GM12878 (cell line): ENCODE data around the gene DPYSL4. TPM values are rescaled to one million over a fixed set of nuclear protein-coding genes. Genes with fewer than 3 reads are reported as not detected.

Experiments
- NBN ChIP-seq: fragments of 450-650 bp; IDR thresholded peaks from 2 replicates; pipeline ENCODE4 v1.6.1; 2016
- RB1 ChIP-seq: fragments of 450-650 bp; formaldehyde crosslinking; IDR thresholded peaks from 2 replicates; pipeline ENCODE4 v1.6.1; 2017; ENCODE audit warnings: mild to moderate bottlenecking, borderline replicate concordance
- STAT3 ChIP-seq: IDR thresholded peaks from 2 replicates; pipeline ENCODE4 v1.6.1; 2011; ENCODE audit warnings: low read depth, low read length, improper control_type of control experiment
- YBX1 ChIP-seq: fragments of 450-650 bp; IDR thresholded peaks from 2 replicates; pipeline ENCODE4 v1.6.1; 2016; ENCODE audit warnings: antibody characterized with exemption
- ZNF217 ChIP-seq: fragments of 450-650 bp; IDR thresholded peaks from 2 replicates; pipeline ENCODE4 v1.6.1; 2017; ENCODE audit warnings: antibody characterized with exemption, mild to moderate bottlenecking
- polyA plus RNA-seq, 11 experiments: library from polyadenylated mRNA; depleted of rRNA in 4 of 11; unstranded in 6 of 11; stranded (reverse) in 5 of 11; fragments of >200 nt; fragmentation: Nextera tagmentation in 4 of 11; fragmentation: Illumina TruSeq in 1 of 11; extraction: Ambion mirVana in 4 of 11; extraction: Trizol in 1 of 11; gene quantifications; 1 replicate in 1 of 11; 2 replicates in 10 of 11; pipeline versions ENCODE4 v1.2.1 to v1.2.3, GENCODE V29; 2011 to 2016; ENCODE audit warnings: inconsistent platforms in 2 of 11, missing spikeins in 2 of 11, low read depth in 1 of 11
- total RNA-seq, 4 experiments: library from RNA; depleted of rRNA in 3 of 4; stranded (reverse); fragments of >200 nt in 3 of 4; fragmentation: Illumina TruSeq in 1 of 4; extraction: Trizol in 1 of 4; gene quantifications; 2 replicates each; pipeline versions ENCODE4 v1.2.1 to v1.2.3, GENCODE V29; 2013 to 2021
- TF ChIP-seq, protein P1 (sequence below): fragments of 450-650 bp; formaldehyde crosslinking; IDR thresholded peaks from 2 replicates; pipeline ENCODE4 v1.5.0; 2022; ENCODE audit warnings: mild to moderate bottlenecking, missing genetic modification characterization
- TF ChIP-seq, protein P2 (sequence below): fragments of 150-350 bp; IDR thresholded peaks from 2 replicates; pipeline ENCODE4 v1.6.1; 2016; ENCODE audit warnings: low read depth, low read length

The DPYSL4 gene
- total and polyA plus RNA-seq, 10 of the 15 experiments (the other 5 are each of a cell fraction or from before 2014, with no cell fraction given) = 0.10 to 0.21 TPM; not detected in 8

DNA sequence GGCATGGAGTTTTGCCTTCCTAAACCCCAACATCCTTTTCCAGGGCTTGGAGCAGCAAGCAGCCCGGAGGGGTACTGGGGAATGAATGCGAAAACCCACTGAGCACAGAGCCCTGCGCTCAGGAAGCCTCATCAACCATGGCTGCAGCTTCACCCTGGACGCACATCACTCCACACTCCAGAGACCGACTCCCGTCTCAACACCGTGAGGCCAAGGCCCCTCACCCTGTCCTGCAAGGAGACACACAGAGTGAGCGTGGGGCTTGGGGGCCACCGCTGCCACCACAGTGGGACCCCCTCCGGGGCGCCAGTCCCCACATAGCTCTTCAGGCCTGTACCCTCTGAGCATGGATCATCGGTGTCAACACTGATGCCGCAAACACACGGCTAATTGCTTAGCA lies 41.9 kb downstream of the DPYSL4 start (continued):
- TF ChIP-seq, protein P1, sequence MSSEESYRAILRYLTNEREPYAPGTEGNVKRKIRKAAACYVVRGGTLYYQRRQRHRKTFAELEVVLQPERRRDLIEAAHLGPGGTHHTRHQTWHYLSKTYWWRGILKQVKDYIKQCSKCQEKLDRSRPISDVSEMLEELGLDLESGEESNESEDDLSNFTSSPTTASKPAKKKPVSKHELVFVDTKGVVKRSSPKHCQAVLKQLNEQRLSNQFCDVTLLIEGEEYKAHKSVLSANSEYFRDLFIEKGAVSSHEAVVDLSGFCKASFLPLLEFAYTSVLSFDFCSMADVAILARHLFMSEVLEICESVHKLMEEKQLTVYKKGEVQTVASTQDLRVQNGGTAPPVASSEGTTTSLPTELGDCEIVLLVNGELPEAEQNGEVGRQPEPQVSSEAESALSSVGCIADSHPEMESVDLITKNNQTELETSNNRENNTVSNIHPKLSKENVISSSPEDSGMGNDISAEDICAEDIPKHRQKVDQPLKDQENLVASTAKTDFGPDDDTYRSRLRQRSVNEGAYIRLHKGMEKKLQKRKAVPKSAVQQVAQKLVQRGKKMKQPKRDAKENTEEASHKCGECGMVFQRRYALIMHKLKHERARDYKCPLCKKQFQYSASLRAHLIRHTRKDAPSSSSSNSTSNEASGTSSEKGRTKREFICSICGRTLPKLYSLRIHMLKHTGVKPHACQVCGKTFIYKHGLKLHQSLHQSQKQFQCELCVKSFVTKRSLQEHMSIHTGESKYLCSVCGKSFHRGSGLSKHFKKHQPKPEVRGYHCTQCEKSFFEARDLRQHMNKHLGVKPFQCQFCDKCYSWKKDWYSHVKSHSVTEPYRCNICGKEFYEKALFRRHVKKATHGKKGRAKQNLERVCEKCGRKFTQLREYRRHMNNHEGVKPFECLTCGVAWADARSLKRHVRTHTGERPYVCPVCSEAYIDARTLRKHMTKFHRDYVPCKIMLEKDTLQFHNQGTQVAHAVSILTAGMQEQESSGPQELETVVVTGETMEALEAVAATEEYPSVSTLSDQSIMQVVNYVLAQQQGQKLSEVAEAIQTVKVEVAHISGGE (CRISPR knock-in tag) = no peak
- TF ChIP-seq NBN (no peak), RB1 (no peak), YBX1 (no peak), STAT3 (no peak), ZNF217 (no peak)
- TF ChIP-seq, protein P2, sequence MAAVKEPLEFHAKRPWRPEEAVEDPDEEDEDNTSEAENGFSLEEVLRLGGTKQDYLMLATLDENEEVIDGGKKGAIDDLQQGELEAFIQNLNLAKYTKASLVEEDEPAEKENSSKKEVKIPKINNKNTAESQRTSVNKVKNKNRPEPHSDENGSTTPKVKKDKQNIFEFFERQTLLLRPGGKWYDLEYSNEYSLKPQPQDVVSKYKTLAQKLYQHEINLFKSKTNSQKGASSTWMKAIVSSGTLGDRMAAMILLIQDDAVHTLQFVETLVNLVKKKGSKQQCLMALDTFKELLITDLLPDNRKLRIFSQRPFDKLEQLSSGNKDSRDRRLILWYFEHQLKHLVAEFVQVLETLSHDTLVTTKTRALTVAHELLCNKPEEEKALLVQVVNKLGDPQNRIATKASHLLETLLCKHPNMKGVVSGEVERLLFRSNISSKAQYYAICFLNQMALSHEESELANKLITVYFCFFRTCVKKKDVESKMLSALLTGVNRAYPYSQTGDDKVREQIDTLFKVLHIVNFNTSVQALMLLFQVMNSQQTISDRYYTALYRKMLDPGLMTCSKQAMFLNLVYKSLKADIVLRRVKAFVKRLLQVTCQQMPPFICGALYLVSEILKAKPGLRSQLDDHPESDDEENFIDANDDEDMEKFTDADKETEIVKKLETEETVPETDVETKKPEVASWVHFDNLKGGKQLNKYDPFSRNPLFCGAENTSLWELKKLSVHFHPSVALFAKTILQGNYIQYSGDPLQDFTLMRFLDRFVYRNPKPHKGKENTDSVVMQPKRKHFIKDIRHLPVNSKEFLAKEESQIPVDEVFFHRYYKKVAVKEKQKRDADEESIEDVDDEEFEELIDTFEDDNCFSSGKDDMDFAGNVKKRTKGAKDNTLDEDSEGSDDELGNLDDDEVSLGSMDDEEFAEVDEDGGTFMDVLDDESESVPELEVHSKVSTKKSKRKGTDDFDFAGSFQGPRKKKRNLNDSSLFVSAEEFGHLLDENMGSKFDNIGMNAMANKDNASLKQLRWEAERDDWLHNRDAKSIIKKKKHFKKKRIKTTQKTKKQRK = no peak
